Esophagus squamous epithelium (tissue), 4 donors: Measurements from ENCODE around the gene TUBA1C.

Experiments
- CTCF ChIP-seq, 6 experiments: fragments of 450-650 bp in 4 of 6; fragments of 200-600 bp in 2 of 6; sonication (generic) in 2 of 6; IDR thresholded peaks; one replicate each; pipeline ENCODE4 v1.5.1; 2016 to 2019; ENCODE audit warnings: antibody characterized with exemption in 6 of 6, mild to moderate bottlenecking in 4 of 6, moderate library complexity in 4 of 6
- POLR2A ChIP-seq, 4 donors: fragments of 450-650 bp; IDR thresholded peaks; one replicate each; pipeline ENCODE4 v1.6.1; 2017; ENCODE audit warnings: antibody characterized with exemption in 4 of 4, mild to moderate bottlenecking in 4 of 4, moderate library complexity in 3 of 4

GRCh38 chr12:49296034-49296835 is 31.4 kb downstream of the TUBA1C start:
- TF ChIP-seq POLR2A (IDR thresholded peaks at IDR 0.05) = no peak
- peak; percentile 47 to 71 (median 64) for TF ChIP-seq CTCF (IDR thresholded peaks at IDR 0.05)
